ENCODE measurements around the gene IMMP2L.

GRCh38 chr7:110760341-110760740 is 802.0 kb downstream of the IMMP2L start:
- TF ChIP-seq CTCF (IDR thresholded peaks at IDR 0.05) (no peak), EP300 (IDR thresholded peaks at IDR 0.05) (no peak)

Measured in esophagus muscularis mucosa (tissue), 3 donors.